H9 (cell line): ENCODE results near the gene SLC46A2. TPM values are rescaled to one million over a fixed set of nuclear protein-coding genes. Genes with fewer than 3 reads are reported as not detected.

Experiments
- DNase-seq: peaks from one replicate; pipeline ENCODE4 v3.0.0-alpha.2; 2017
- H2AFZ ChIP-seq: one replicate; pipeline ENCODE4 v1.6.1; 2013; ENCODE audit warnings: mild to moderate bottlenecking, low read length, control low read depth, moderate library complexity
- H2AK5ac ChIP-seq: 2 replicates; pipeline ENCODE4 v1.6.1; 2013; ENCODE audit warnings: low read length, control low read depth, mixed read lengths; ENCODE audit not compliant: insufficient read length
- H2BK120ac ChIP-seq: one replicate; pipeline ENCODE4 v1.6.1; 2013; ENCODE audit warnings: low read depth, mild to moderate bottlenecking, low read length, control low read depth, inconsistent platforms; ENCODE audit not compliant: poor library complexity, severe bottlenecking
- H2BK12ac ChIP-seq: 2 replicates; pipeline ENCODE4 v1.6.1; 2013; ENCODE audit warnings: low read length, control low read depth, mixed read lengths, low read depth; ENCODE audit not compliant: insufficient read length
- H2BK15ac ChIP-seq: 2 replicates; pipeline ENCODE4 v1.6.1; 2013; ENCODE audit warnings: low read depth, low read length, control low read depth
- H2BK20ac ChIP-seq: one replicate; pipeline ENCODE4 v1.6.1; 2013; ENCODE audit warnings: low read depth, mild to moderate bottlenecking, low read length, control low read depth, inconsistent platforms; ENCODE audit not compliant: poor library complexity, severe bottlenecking
- H2BK5ac ChIP-seq: 2 replicates; pipeline ENCODE4 v1.6.1; 2013; ENCODE audit warnings: low read length, control low read depth, mixed read lengths; ENCODE audit not compliant: insufficient read length
- H3K14ac ChIP-seq: 2 replicates; pipeline ENCODE4 v1.6.1; 2013; ENCODE audit warnings: low read length, control low read depth; ENCODE audit not compliant: insufficient read depth
- H3K18ac ChIP-seq: 2 replicates; pipeline ENCODE4 v1.6.1; 2013; ENCODE audit warnings: low read depth, mild to moderate bottlenecking, mixed read lengths, low read length, control low read depth; ENCODE audit not compliant: insufficient read length
- H3K23ac ChIP-seq: 2 replicates; pipeline ENCODE4 v1.6.1; 2013; ENCODE audit warnings: low read length, control low read depth, mixed read lengths, low read depth; ENCODE audit not compliant: insufficient read length
- H3K23me2 ChIP-seq: 2 replicates; pipeline ENCODE4 v1.6.1; 2013; ENCODE audit warnings: low read depth, mild to moderate bottlenecking, mixed read lengths, low read length, control low read depth; ENCODE audit not compliant: insufficient read length, poor library complexity, severe bottlenecking
- H3K27ac ChIP-seq: 2 replicates; pipeline ENCODE4 v1.5.1; 2013; ENCODE audit warnings: low read length, control low read depth, mixed read lengths, low read depth; ENCODE audit not compliant: insufficient read length
- H3K27me3 ChIP-seq: 2 replicates; pipeline ENCODE4 v1.6.1; 2013; ENCODE audit warnings: low read length, control low read depth, inconsistent platforms; ENCODE audit not compliant: insufficient read depth
- H3K4ac ChIP-seq: 2 replicates; pipeline ENCODE4 v1.6.1; 2013; ENCODE audit warnings: low read depth, mild to moderate bottlenecking, control low read depth, inconsistent platforms, low read length, moderate library complexity
- H3K4me1 ChIP-seq: 2 replicates; pipeline ENCODE4 v1.6.1; 2013; ENCODE audit warnings: low read length, control low read depth, inconsistent platforms; ENCODE audit not compliant: insufficient read depth
- H3K4me2 ChIP-seq: 2 replicates; pipeline ENCODE4 v1.6.1; 2013; ENCODE audit warnings: low read length, control low read depth, mixed read lengths; ENCODE audit not compliant: insufficient read length, insufficient read depth
- H3K56ac ChIP-seq: 2 replicates; pipeline ENCODE4 v1.6.1; 2013; ENCODE audit warnings: low read depth, mild to moderate bottlenecking, mixed read lengths, low read length, control low read depth; ENCODE audit not compliant: insufficient read length
- H3K79me1 ChIP-seq: 2 replicates; pipeline ENCODE4 v1.6.1; 2013; ENCODE audit warnings: low read depth, mild to moderate bottlenecking, moderate library complexity, low read length, control low read depth, inconsistent platforms; ENCODE audit not compliant: insufficient read depth, poor library complexity, severe bottlenecking
- H3K79me2 ChIP-seq: 2 replicates; pipeline ENCODE4 v1.6.1; 2013; ENCODE audit warnings: low read length, control low read depth, inconsistent platforms; ENCODE audit not compliant: insufficient read depth
- H3K9ac ChIP-seq: 2 replicates; pipeline ENCODE4 v1.6.1; 2013; ENCODE audit warnings: low read length, control low read depth, mixed read lengths; ENCODE audit not compliant: insufficient read length; ENCODE audit errors: extremely low read depth
- H3K9me3 ChIP-seq: one replicate; pipeline ENCODE4 v1.6.1; 2013; ENCODE audit warnings: low read depth, low read length, inconsistent platforms; ENCODE audit not compliant: control insufficient read depth
- H3T11ph ChIP-seq: one replicate; pipeline ENCODE4 v1.6.1; 2013; ENCODE audit warnings: mild to moderate bottlenecking, low read length, control low read depth, inconsistent platforms
- H4K20me1 ChIP-seq: one replicate; pipeline ENCODE4 v1.6.1; 2013; ENCODE audit not compliant: control insufficient read depth, insufficient read length, insufficient read depth
- H4K5ac ChIP-seq: 2 replicates; pipeline ENCODE4 v1.6.1; 2013; ENCODE audit warnings: low read depth, mild to moderate bottlenecking, mixed read lengths, low read length, control low read depth; ENCODE audit not compliant: insufficient read length
- H4K8ac ChIP-seq: replicated peaks from 2 replicates; pipeline ENCODE4 v1.6.1; 2013; ENCODE audit warnings: low read length, control low read depth, mixed read lengths, low read depth; ENCODE audit not compliant: insufficient read length
- H4K91ac ChIP-seq: 2 replicates; pipeline ENCODE4 v1.6.1; 2013; ENCODE audit warnings: low read depth, mild to moderate bottlenecking, moderate library complexity, mixed read lengths, low read length, control low read depth; ENCODE audit not compliant: insufficient read length
- H3K27ac Mint-ChIP-seq, 3 experiments: 2 replicates in 2 of 3; 3 replicates in 1 of 3; pipeline ENCODE4 v1.8.0; 2020 to 2021; ENCODE audit warnings: mixed read lengths in 3 of 3, mild to moderate bottlenecking in 1 of 3, moderate library complexity in 1 of 3
- H3K27me3 Mint-ChIP-seq: 2 replicates; pipeline ENCODE4 v1.8.0; 2021; ENCODE audit warnings: low read depth, mild to moderate bottlenecking, moderate library complexity, mixed read lengths
- H3K36me3 Mint-ChIP-seq, 3 experiments: 2 replicates in 2 of 3; 3 replicates in 1 of 3; pipeline ENCODE4 v1.8.0; 2020 to 2021; ENCODE audit warnings: low read depth in 3 of 3, mixed read lengths in 3 of 3; ENCODE audit not compliant: insufficient read depth in 1 of 3
- H3K4me1 Mint-ChIP-seq, 2 experiments: 2 replicates each; pipeline ENCODE4 v1.8.0; 2020; ENCODE audit warnings: mixed read lengths in 2 of 2
- H3K4me3 Mint-ChIP-seq, 2 experiments: 2 replicates in 1 of 2; 3 replicates in 1 of 2; pipeline ENCODE4 v1.8.0; 2020 to 2021; ENCODE audit warnings: mild to moderate bottlenecking in 2 of 2, mixed read lengths in 2 of 2, moderate library complexity in 1 of 2
- H3K9me3 Mint-ChIP-seq, 2 experiments: 2 replicates in 1 of 2; 3 replicates in 1 of 2; pipeline ENCODE4 v1.8.0; 2020; ENCODE audit warnings: mild to moderate bottlenecking in 2 of 2, mixed read lengths in 2 of 2, moderate library complexity in 1 of 2
- WGBS: extraction: QIAGEN DNeasy Blood & Tissue Kit; methylation state at CpG from one replicate; pipeline ENCODE4 v1.1.7; 2013; ENCODE audit warnings: missing lambda C conversion rate, low lambda C conversion rate, mixed read lengths; ENCODE audit not compliant: insufficient read length; ENCODE audit errors: extremely low coverage; 5-methylcytosine and 5-hydroxymethylcytosine counted together
- total RNA-seq: library from RNA; stranded (reverse); gene quantifications from 2 replicates; pipeline ENCODE4 v1.2.1, GENCODE V29; 2021
- TF ChIP-seq, protein P1 (sequence below): fragments of 200-600 bp; sonication (generic); conservative IDR thresholded peaks from 3 replicates; pipeline ENCODE4 v1.8.0; 2021; ENCODE audit warnings: antibody characterized with exemption, mild to moderate bottlenecking

The SLC46A2 gene
- total RNA-seq, 1 experiment from 2014 or later, result not detected

DNA sequence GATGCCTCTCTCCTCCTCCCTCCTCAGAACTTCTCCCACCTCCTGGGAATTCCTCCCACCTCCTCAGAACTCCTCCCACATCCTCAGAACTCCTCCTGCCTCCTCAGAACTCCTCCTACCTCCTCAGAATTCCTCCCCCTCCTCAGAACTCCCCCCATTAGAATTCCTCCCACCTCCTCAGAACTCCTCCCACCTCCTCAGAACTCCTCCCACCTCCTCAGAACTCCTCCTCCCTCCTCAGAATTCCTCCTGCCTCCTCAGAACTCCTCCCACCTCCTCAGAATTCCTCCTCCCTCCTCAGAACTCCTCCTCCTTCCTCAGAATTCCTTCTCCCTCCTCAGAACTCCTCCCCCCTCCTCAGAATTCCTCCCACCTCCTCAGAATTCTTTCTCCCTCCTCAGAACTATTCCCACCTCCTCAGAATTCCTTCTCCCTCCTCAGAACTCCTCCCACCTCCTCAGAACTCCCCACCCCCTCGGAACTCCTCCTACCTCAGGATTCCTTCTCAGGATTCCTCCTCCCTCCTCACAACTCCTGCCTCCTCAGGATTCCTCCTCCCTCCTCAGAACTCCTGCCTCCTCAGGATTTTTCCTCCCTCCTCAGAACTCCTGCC, 23.9 kb downstream of the SLC46A2 start:
- H3K27ac Mint-ChIP-seq, result peak overlapping the region in 2 of 3 experiments; percentile 40 to 73; a peak in 2 of 7 replicates
- H2BK12ac ChIP-seq, result no peak overlapping the region
- no peaks in the 10 kb centered on the region for H3K27me3 ChIP-seq
- H3K9me3 Mint-ChIP-seq, result peaks cover 0 to 5% of the 10 kb centered on the region in 2 experiments; a peak in 3 of 5 replicates
- no peak overlapping the region for H2AFZ ChIP-seq
- H3K4ac ChIP-seq, result no peak overlapping the region
- no peak overlapping the region for H3K56ac ChIP-seq
- H4K8ac ChIP-seq, result no peak overlapping the region
- no peak overlapping the region for H3K23ac ChIP-seq
- peaks cover 8 to 28% (median 17%) of the 10 kb centered on the region in 3 experiments for H3K36me3 Mint-ChIP-seq
- no peak overlapping the region for H3K9ac ChIP-seq
- no peak overlapping the region for H3T11ph ChIP-seq
- peaks cover 14 to 21% of the 10 kb centered on the region in 2 experiments for H3K4me1 Mint-ChIP-seq
- no peak overlapping the region for H4K91ac ChIP-seq
- peaks cover 2% of the 10 kb centered on the region; the same call in 1 of the 2 replicates for H3K4me1 ChIP-seq
- TF ChIP-seq, protein P1, sequence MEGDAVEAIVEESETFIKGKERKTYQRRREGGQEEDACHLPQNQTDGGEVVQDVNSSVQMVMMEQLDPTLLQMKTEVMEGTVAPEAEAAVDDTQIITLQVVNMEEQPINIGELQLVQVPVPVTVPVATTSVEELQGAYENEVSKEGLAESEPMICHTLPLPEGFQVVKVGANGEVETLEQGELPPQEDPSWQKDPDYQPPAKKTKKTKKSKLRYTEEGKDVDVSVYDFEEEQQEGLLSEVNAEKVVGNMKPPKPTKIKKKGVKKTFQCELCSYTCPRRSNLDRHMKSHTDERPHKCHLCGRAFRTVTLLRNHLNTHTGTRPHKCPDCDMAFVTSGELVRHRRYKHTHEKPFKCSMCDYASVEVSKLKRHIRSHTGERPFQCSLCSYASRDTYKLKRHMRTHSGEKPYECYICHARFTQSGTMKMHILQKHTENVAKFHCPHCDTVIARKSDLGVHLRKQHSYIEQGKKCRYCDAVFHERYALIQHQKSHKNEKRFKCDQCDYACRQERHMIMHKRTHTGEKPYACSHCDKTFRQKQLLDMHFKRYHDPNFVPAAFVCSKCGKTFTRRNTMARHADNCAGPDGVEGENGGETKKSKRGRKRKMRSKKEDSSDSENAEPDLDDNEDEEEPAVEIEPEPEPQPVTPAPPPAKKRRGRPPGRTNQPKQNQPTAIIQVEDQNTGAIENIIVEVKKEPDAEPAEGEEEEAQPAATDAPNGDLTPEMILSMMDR, result no peak
- no peak overlapping the region for H2BK20ac ChIP-seq
- H2BK120ac ChIP-seq, result no peak overlapping the region
- H3K27me3 Mint-ChIP-seq, result no peaks in the 10 kb centered on the region
- no CpG with 5 or more reads among the region's 1 CpG for WGBS
- H3K14ac ChIP-seq, result no peak overlapping the region
- no peak overlapping the region; a peak in 1 of 5 replicates for H3K4me3 Mint-ChIP-seq
- H2BK5ac ChIP-seq, result no peak overlapping the region
- H3K18ac ChIP-seq, result no peak overlapping the region
- no peak overlapping the region for H2AK5ac ChIP-seq
- peak; percentile 87 for DNase-seq
- H4K20me1 ChIP-seq, result no peaks in the 10 kb centered on the region
- no peaks in the 10 kb centered on the region for H3K79me1 ChIP-seq
- no peaks in the 10 kb centered on the region for H3K79me2 ChIP-seq
- no peak overlapping the region for H2BK15ac ChIP-seq
- no peak overlapping the region for H3K27ac ChIP-seq
- no peak overlapping the region for H4K5ac ChIP-seq
- H3K23me2 ChIP-seq, result no peaks in the 10 kb centered on the region
- no peaks in the 10 kb centered on the region for H3K9me3 ChIP-seq
- no peak overlapping the region for H3K4me2 ChIP-seq
